Naive thymus-derived CD4-positive, alpha-beta T cell (primary cell): Measurements from ENCODE around the gene PDE4D. TPM values are rescaled to one million over a fixed set of nuclear protein-coding genes. Genes with fewer than 3 reads are reported as not detected.

ENCODE experiments used
- ATAC-seq: fragments of 150-1000 bp; cut with Tn5 transposase; 2 replicates; pipeline ENCODE4 v1.10.0; 2021; ENCODE audit warnings: mild to moderate bottlenecking, moderate library complexity
- CTCF ChIA-PET: fragments of 350-600 bp; sonication (Branson Sonifier 250); formaldehyde crosslinking; loops from one replicate; lab custom pipeline; 2021; ENCODE audit warnings: antibody characterized with exemption; lab: Charles Lee
- POLR2A ChIA-PET: fragments of 350-600 bp; sonication (Branson Sonifier 250); formaldehyde crosslinking; loops from one replicate; lab custom pipeline; 2021; ENCODE audit warnings: antibody characterized with exemption, inconsistent platforms; lab: Charles Lee
- DNase-seq, 9 donors: peaks; one replicate each; pipeline versions ENCODE4 v3.0.0 to v3.0.0-alpha.2; 2020 to 2022; ENCODE audit warnings: mixed read lengths in 1 of 9
- H3K27ac ChIP-seq: one replicate; pipeline ENCODE4 v1.7.0; 2013; ENCODE audit warnings: mild to moderate bottlenecking, low read depth, low read length, moderate library complexity
- H3K27me3 ChIP-seq, 2 donors: one replicate each; pipeline ENCODE4 v1.7.0; 2013; ENCODE audit warnings: low read length in 2 of 2, mild to moderate bottlenecking in 2 of 2, moderate library complexity in 2 of 2; ENCODE audit not compliant: control insufficient read depth in 2 of 2, insufficient read depth in 2 of 2
- H3K36me3 ChIP-seq, 3 experiments: 1 replicate in 2 of 3; 2 replicates in 1 of 3; pipeline ENCODE4 v1.7.0; 2013; ENCODE audit warnings: low read length in 3 of 3, mild to moderate bottlenecking in 3 of 3, moderate library complexity in 1 of 3; ENCODE audit not compliant: insufficient read depth in 3 of 3, control insufficient read depth in 2 of 3
- H3K4me1 ChIP-seq, 2 donors: one replicate each; pipeline ENCODE4 v1.7.0; 2013; ENCODE audit warnings: low read length in 2 of 2, mild to moderate bottlenecking in 2 of 2, moderate library complexity in 1 of 2; ENCODE audit not compliant: control insufficient read depth in 2 of 2, insufficient read depth in 2 of 2
- H3K4me3 ChIP-seq: 2 replicates; pipeline ENCODE4 v1.7.0; 2013; ENCODE audit warnings: mild to moderate bottlenecking, low read length
- H3K9me3 ChIP-seq, 3 experiments: 1 replicate in 2 of 3; 2 replicates in 1 of 3; pipeline ENCODE4 v1.7.0; 2013; ENCODE audit warnings: low read length in 3 of 3; ENCODE audit not compliant: control insufficient read depth in 2 of 3
- H3K27ac Mint-ChIP-seq, 9 donors: one replicate each; pipeline ENCODE4 v1.8.0; 2020 to 2022; ENCODE audit warnings: mixed read lengths in 9 of 9, mild to moderate bottlenecking in 8 of 9, moderate library complexity in 5 of 9, inconsistent platforms in 2 of 9
- H3K27me3 Mint-ChIP-seq, 5 donors: one replicate each; pipeline ENCODE4 v1.8.0; 2021 to 2022; ENCODE audit warnings: mixed read lengths in 5 of 5, mild to moderate bottlenecking in 1 of 5
- H3K36me3 Mint-ChIP-seq, 5 donors: one replicate each; pipeline ENCODE4 v1.8.0; 2020 to 2022; ENCODE audit warnings: mixed read lengths in 5 of 5, mild to moderate bottlenecking in 3 of 5, inconsistent platforms in 1 of 5
- H3K4me1 Mint-ChIP-seq, 7 donors: one replicate each; pipeline ENCODE4 v1.8.0; 2020 to 2022; ENCODE audit warnings: mixed read lengths in 7 of 7, mild to moderate bottlenecking in 3 of 7, inconsistent platforms in 1 of 7
- H3K4me3 Mint-ChIP-seq, 10 donors: one replicate each; pipeline ENCODE4 v1.8.0; 2020 to 2022; ENCODE audit warnings: mild to moderate bottlenecking in 10 of 10, mixed read lengths in 10 of 10, moderate library complexity in 6 of 10, inconsistent platforms in 2 of 10
- H3K9me3 Mint-ChIP-seq, 11 donors: one replicate each; pipeline ENCODE4 v1.8.0; 2020 to 2022; ENCODE audit warnings: mixed read lengths in 11 of 11, mild to moderate bottlenecking in 4 of 11, inconsistent platforms in 1 of 11, moderate library complexity in 1 of 11
- intact Hi-C, 2 donors: fragments of 100-400 bp; cut with micrococcal nuclease; formaldehyde crosslinking; loops; one replicate each; pipeline ENCODE4 v1.15.1; 2023
- polyA plus RNA-seq, 2 donors: library from polyadenylated mRNA; unstranded; fragments of 300-500 nt; fragmentation: Illumina TruSeq; gene quantifications; one replicate each; pipeline ENCODE4 v1.2.3, GENCODE V29; 2021
- total RNA-seq, 6 experiments: library from RNA in 5 of 6; stranded (reverse) in 5 of 6; gene quantifications; 1 replicate in 5 of 6; 2 replicates in 1 of 6; pipeline ENCODE4 v1.2.3 and lab custom pipeline; 2021 to 2026

The PDE4D gene
- total and polyA plus RNA-seq, 7 experiments from 2014 or later, result 4.9 to 102 (median 38.8) TPM

- H3K27ac Mint-ChIP-seq, result no peak overlapping the region
These were observed 23.6 kb upstream of the PDE4D start for GRCh38 chr5:59917121-59917520.

GRCh38 chr5:59905188-59905587, 11.7 kb upstream of the PDE4D start:
- Histone ChIP-seq H3K9me3 (no peaks in the 10 kb centered on the region), H3K4me1 (no peaks in the 10 kb centered on the region), H3K36me3 (no peaks in the 10 kb centered on the region), H3K27ac (no peak overlapping the region), H3K4me3 (no peak overlapping the region), H3K27me3 (no peaks in the 10 kb centered on the region)
- intact Hi-C loops, result no loop called here
- no peak for DNase-seq
- ChIA-PET POLR2A (no interaction called here), CTCF (no interaction called here)
- Mint-ChIP-seq H3K27me3 (peaks cover 0 to 4% (median 0%) of the 10 kb centered on the region in 5 donors), H3K9me3 (peaks cover 0 to 6% (median 0%) of the 10 kb centered on the region in 11 donors), H3K36me3 (no peaks in the 10 kb centered on the region), H3K27ac (no peak overlapping the region), H3K4me3 (no peak overlapping the region), H3K4me1 (no peaks in the 10 kb centered on the region)
- no peak for ATAC-seq

More at GRCh38 chr5:59917121-59917520, 23.6 kb upstream of the PDE4D start:
- Mint-ChIP-seq H3K27me3 (peaks cover 0 to 12% (median 3%) of the 10 kb centered on the region in 5 donors), H3K4me1 (no peaks in the 10 kb centered on the region), H3K36me3 (peaks cover 0 to 5% (median 0%) of the 10 kb centered on the region in 5 donors), H3K4me3 (no peak overlapping the region), H3K9me3 (peaks cover 0 to 6% (median 0%) of the 10 kb centered on the region in 11 donors)
- no peaks in the 10 kb centered on the region for H3K36me3 ChIP-seq
- intact Hi-C loops, result no loop called here
- ATAC-seq, result no peak
- no peaks in the 10 kb centered on the region for H3K9me3 ChIP-seq
- POLR2A ChIA-PET, result no interaction called here
- no peak overlapping the region for H3K27ac ChIP-seq
- H3K4me3 ChIP-seq, result no peak overlapping the region
- H3K27me3 ChIP-seq, result no peaks in the 10 kb centered on the region
- no peaks in the 10 kb centered on the region for H3K4me1 ChIP-seq
- no peak for DNase-seq
- CTCF ChIA-PET, result no interaction called here

GRCh38 chr5:59897075-59897474, 3.5 kb upstream of the PDE4D start:
- Histone ChIP-seq H3K9me3 (no peaks in the 10 kb centered on the region), H3K4me3 (no peak overlapping the region), H3K27me3 (peaks cover 0 to 3% of the 10 kb centered on the region in 2 donors), H3K36me3 (no peaks in the 10 kb centered on the region), H3K4me1 (no peaks in the 10 kb centered on the region), H3K27ac (no peak overlapping the region)
- intact Hi-C loops, result no loop called here
- CTCF ChIA-PET, result no interaction called here
- POLR2A ChIA-PET, result no interaction called here
- DNase-seq (no peak), ATAC-seq (no peak)
- H3K4me1 Mint-ChIP-seq, result peaks cover 0 to 9% (median 6%) of the 10 kb centered on the region in 7 donors
- peaks cover 0 to 7% (median 2%) of the 10 kb centered on the region in 11 donors for H3K9me3 Mint-ChIP-seq
- no peak overlapping the region for H3K27ac Mint-ChIP-seq
- H3K36me3 Mint-ChIP-seq, result peaks cover 0 to 6% (median 0%) of the 10 kb centered on the region in 5 donors
- no peak overlapping the region for H3K4me3 Mint-ChIP-seq
- H3K27me3 Mint-ChIP-seq, result peaks cover 33 to 55% (median 46%) of the 10 kb centered on the region in 5 donors

- Mint-ChIP-seq H3K4me3 (no peak overlapping the region), H3K9me3 (peaks cover 0 to 8% (median 0%) of the 10 kb centered on the region in 11 donors), H3K36me3 (peaks cover 0 to 6% (median 0%) of the 10 kb centered on the region in 5 donors), H3K4me1 (peaks cover 0 to 9% (median 6%) of the 10 kb centered on the region in 7 donors), H3K27ac (no peak overlapping the region), H3K27me3 (peaks cover 44 to 66% (median 59%) of the 10 kb centered on the region in 5 donors)
- H3K27ac ChIP-seq, result no peak overlapping the region
- H3K4me1 ChIP-seq, result no peaks in the 10 kb centered on the region
- ChIA-PET POLR2A (no interaction called here), CTCF (no interaction called here)
- intact Hi-C loops, result no loop called here
- H3K27me3 ChIP-seq, result peaks cover 0 to 3% of the 10 kb centered on the region in 2 donors
- DNase-seq (no peak), ATAC-seq (no peak)
- no peaks in the 10 kb centered on the region for H3K9me3 ChIP-seq
- H3K4me3 ChIP-seq, result no peak overlapping the region
- H3K36me3 ChIP-seq, result no peaks in the 10 kb centered on the region
These were observed 1.4 kb downstream of the PDE4D start for GRCh38 chr5:59891962-59892643.

GRCh38 chr5:59887274-59887673, 6.3 kb downstream of the PDE4D start:
- H3K4me3 ChIP-seq, result no peak overlapping the region
- no peaks in the 10 kb centered on the region for H3K9me3 ChIP-seq
- H3K9me3 Mint-ChIP-seq, result peaks cover 0 to 12% (median 1%) of the 10 kb centered on the region in 11 donors
- H3K27ac ChIP-seq, result no peak overlapping the region
- no peaks in the 10 kb centered on the region for H3K36me3 Mint-ChIP-seq
- peaks cover 13 to 39% (median 26%) of the 10 kb centered on the region in 5 donors for H3K27me3 Mint-ChIP-seq
- POLR2A ChIA-PET, result no interaction called here
- no peaks in the 10 kb centered on the region for H3K36me3 ChIP-seq
- H3K4me1 ChIP-seq, result no peaks in the 10 kb centered on the region
- CTCF ChIA-PET, result no interaction called here
- intact Hi-C loops, result no loop called here
- peaks cover 0 to 3% (median 0%) of the 10 kb centered on the region in 7 donors for H3K4me1 Mint-ChIP-seq
- no peaks in the 10 kb centered on the region for H3K27me3 ChIP-seq
- ATAC-seq, result no peak
- no peak overlapping the region for H3K27ac Mint-ChIP-seq
- H3K4me3 Mint-ChIP-seq, result no peak overlapping the region
- no peak for DNase-seq

GRCh38 chr5:59874675-59875074, 18.9 kb downstream of the PDE4D start:
- Histone ChIP-seq H3K9me3 (no peaks in the 10 kb centered on the region), H3K36me3 (no peaks in the 10 kb centered on the region), H3K4me3 (no peak overlapping the region), H3K27me3 (no peaks in the 10 kb centered on the region), H3K27ac (no peak overlapping the region), H3K4me1 (no peaks in the 10 kb centered on the region)
- ATAC-seq, result no peak
- ChIA-PET CTCF (no interaction called here), POLR2A (no interaction called here)
- H3K27me3 Mint-ChIP-seq, result peaks cover 0 to 4% (median 0%) of the 10 kb centered on the region in 5 donors
- DNase-seq, result no peak
- no peaks in the 10 kb centered on the region for H3K4me1 Mint-ChIP-seq
- no peak overlapping the region for H3K4me3 Mint-ChIP-seq
- H3K27ac Mint-ChIP-seq, result no peak overlapping the region
- H3K36me3 Mint-ChIP-seq, result peaks cover 0 to 4% (median 0%) of the 10 kb centered on the region in 5 donors
- intact Hi-C loops, result no loop called here
- H3K9me3 Mint-ChIP-seq, result peaks cover 0 to 9% (median 1%) of the 10 kb centered on the region in 11 donors

- H3K27ac Mint-ChIP-seq, result no peak overlapping the region
- peaks cover 0 to 9% (median 0%) of the 10 kb centered on the region in 11 donors for H3K9me3 Mint-ChIP-seq
- H3K36me3 Mint-ChIP-seq, result peaks cover 0 to 4% (median 0%) of the 10 kb centered on the region in 5 donors
- Histone ChIP-seq H3K4me1 (no peaks in the 10 kb centered on the region), H3K36me3 (no peaks in the 10 kb centered on the region), H3K27me3 (no peaks in the 10 kb centered on the region), H3K4me3 (no peak overlapping the region), H3K27ac (no peak overlapping the region), H3K9me3 (no peaks in the 10 kb centered on the region)
- ChIA-PET POLR2A (no interaction called here), CTCF (no interaction called here)
- intact Hi-C loops, result no loop called here
- no peak overlapping the region for H3K4me3 Mint-ChIP-seq
- no peak for DNase-seq
- peaks cover 0 to 8% (median 0%) of the 10 kb centered on the region in 5 donors for H3K27me3 Mint-ChIP-seq
- no peaks in the 10 kb centered on the region for H3K4me1 Mint-ChIP-seq
- ATAC-seq, result no peak
These were observed 20.4 kb downstream of the PDE4D start for GRCh38 chr5:59873113-59873512.
